Activated CD8-positive, alpha-beta memory T cell treated with anti-CD3 and anti-CD28 coated beads, Interleukin-2, amount 50 U/mL, for 24 hours (primary cell): ENCODE results near the gene KLF17.
"Not testable (repeated sequence)": the region's sequence is repeated elsewhere in the genome, so short reads cannot be mapped to it uniquely, and the experiment has no call there.

Experiments used
- DNase-seq: peaks from one replicate; pipeline ENCODE4 v3.0.0-alpha.2; 2020; ENCODE audit errors: extremely low read depth

The KLF17 gene

GRCh38 chr1:44108971-44109370 is 9.7 kb upstream of the KLF17 start:
- DNase-seq: no peak

- no peak for DNase-seq
Measured at GRCh38 chr1:44110916-44111315, 7.7 kb upstream of the KLF17 start.

- no peak for DNase-seq
Measured at GRCh38 chr1:44111861-44112260, 6.8 kb upstream of the KLF17 start.

- DNase-seq: no peak
Measured at GRCh38 chr1:44112486-44112885, 6.1 kb upstream of the KLF17 start.

- no peak for DNase-seq
Measured at GRCh38 chr1:44113095-44113609, 5.5 kb upstream of the KLF17 start.

GRCh38 chr1:44114098-44114497 is 4.5 kb upstream of the KLF17 start:
- DNase-seq: no peak

- DNase-seq: not testable (repeated sequence)
Measured at GRCh38 chr1:44117272-44117671, 1.3 kb upstream of the KLF17 start.

GRCh38 chr1:44119525-44119924 is 904 bp downstream of the KLF17 start:
- DNase-seq: no peak

GRCh38 chr1:44120398-44120949 is 1.9 kb downstream of the KLF17 start:
- no peak for DNase-seq

GRCh38 chr1:44129616-44130500 is 11.2 kb downstream of the KLF17 start:
- DNase-seq: no peak

GRCh38 chr1:44131411-44131810 is 12.8 kb downstream of the KLF17 start:
- no peak for DNase-seq

GRCh38 chr1:44134071-44134920 is 15.7 kb downstream of the KLF17 start:
- DNase-seq: no peak

- DNase-seq: no peak
Measured at GRCh38 chr1:44135886-44136285, 17.3 kb downstream of the KLF17 start.

- DNase-seq: no peak
Measured at GRCh38 chr1:44138239-44138638, 19.6 kb downstream of the KLF17 start.

GRCh38 chr1:44139565-44139964 is 20.9 kb downstream of the KLF17 start:
- not testable (repeated sequence) for DNase-seq

- DNase-seq: no peak
Measured at GRCh38 chr1:44141531-44141930, 22.9 kb downstream of the KLF17 start, which contains the start of gene KLF18. Gene KLF18 (minus strand): TSS chr1:44141631. CDS start chr1:44141631, 0 bp downstream.

GRCh38 chr1:44144962-44145756 is 26.5 kb downstream of the KLF17 start:
- DNase-seq: no peak

GRCh38 chr1:44146536-44147361 is 28.1 kb downstream of the KLF17 start:
- no peak for DNase-seq

GRCh38 chr1:44147582-44147981 is 29.0 kb downstream of the KLF17 start:
- no peak for DNase-seq

- DNase-seq: no peak
Measured at GRCh38 chr1:44151332-44151731, 32.7 kb downstream of the KLF17 start.
